Measurements from ENCODE around the gene RBM28. TPM values are rescaled to one million over a fixed set of nuclear protein-coding genes. Genes with fewer than 3 reads are reported as not detected.

Gene RBM28
- total RNA-seq, 4 donors from 2014 or later, result 14.4 to 226 (median 44.0) TPM

- Histone ChIP-seq H3K36me3 (no peaks in the 10 kb centered on the region), H3K27me3 (no peaks in the 10 kb centered on the region), H3K9me3 (no peaks in the 10 kb centered on the region), H3K4me3 (no peak overlapping the region), H3K27ac (no peak overlapping the region), H3K4me1 (no peaks in the 10 kb centered on the region)
- intact Hi-C loops (cut with DNase I; ENCODE audit: low total_unique reads), result no loop called here
- no peak for TF ChIP-seq POLR2A (IDR thresholded peaks at IDR 0.05)
- TF ChIP-seq CTCF (IDR thresholded peaks at IDR 0.05), result no peak
- DNase-seq, result no peak
Observed at GRCh38 chr7:128309124-128309523, 34.6 kb downstream of the RBM28 start.

- no peak overlapping the region for H3K4me3 ChIP-seq
- intact Hi-C loops (cut with DNase I; ENCODE audit: low total_unique reads), result no loop called here
Observed at GRCh38 chr7:128307061-128307460, 36.6 kb downstream of the RBM28 start.

GRCh38 chr7:128304212-128304611, 39.5 kb downstream of the RBM28 start:
- Histone ChIP-seq H3K4me1 (no peaks in the 10 kb centered on the region), H3K9me3 (no peaks in the 10 kb centered on the region), H3K4me3 (no peak overlapping the region), H3K27me3 (no peaks in the 10 kb centered on the region), H3K36me3 (no peaks in the 10 kb centered on the region), H3K27ac (no peak overlapping the region)
- intact Hi-C loops (cut with DNase I; ENCODE audit: low total_unique reads), result no loop called here
- TF ChIP-seq POLR2A (IDR thresholded peaks at IDR 0.05) (no peak), CTCF (IDR thresholded peaks at IDR 0.05) (no peak)
- DNase-seq, result no peak

More at GRCh38 chr7:128307061-128307460, 36.6 kb downstream of the RBM28 start:
- no peak for TF ChIP-seq CTCF (IDR thresholded peaks at IDR 0.05)
- no peak for TF ChIP-seq POLR2A (IDR thresholded peaks at IDR 0.05)
- Histone ChIP-seq H3K36me3 (no peaks in the 10 kb centered on the region), H3K4me1 (no peaks in the 10 kb centered on the region), H3K9me3 (no peaks in the 10 kb centered on the region), H3K27ac (no peak overlapping the region), H3K27me3 (no peaks in the 10 kb centered on the region)
- no peak for DNase-seq

- Histone ChIP-seq H3K27me3 (no peaks in the 10 kb centered on the region), H3K27ac (no peak overlapping the region), H3K36me3 (no peaks in the 10 kb centered on the region), H3K9me3 (no peaks in the 10 kb centered on the region), H3K4me1 (no peaks in the 10 kb centered on the region), H3K4me3 (no peak overlapping the region)
- TF ChIP-seq CTCF (IDR thresholded peaks at IDR 0.05), result no peak
- no peak for TF ChIP-seq POLR2A (IDR thresholded peaks at IDR 0.05)
- DNase-seq, result no peak
- intact Hi-C loops (cut with DNase I; ENCODE audit: low total_unique reads), result no loop called here
Observed at GRCh38 chr7:128303643-128304042, 40.1 kb downstream of the RBM28 start.

GRCh38 chr7:128303133-128303532, 40.6 kb downstream of the RBM28 start:
- Histone ChIP-seq H3K36me3 (no peaks in the 10 kb centered on the region), H3K4me3 (no peak overlapping the region), H3K27ac (no peak overlapping the region), H3K9me3 (no peaks in the 10 kb centered on the region), H3K27me3 (no peaks in the 10 kb centered on the region), H3K4me1 (no peaks in the 10 kb centered on the region)
- no peak for TF ChIP-seq POLR2A (IDR thresholded peaks at IDR 0.05)
- TF ChIP-seq CTCF (IDR thresholded peaks at IDR 0.05), result no peak
- intact Hi-C loops (cut with DNase I; ENCODE audit: low total_unique reads), result no loop called here
- DNase-seq, result no peak
